HG03060 (cell line): ENCODE measurements around the gene SPATA9.

Source experiments
- ATAC-seq: cut with Tn5 transposase; IDR thresholded peaks from one replicate; pipeline ENCODE4 v1.9.1; 2021; ENCODE audit warnings: low read depth, moderate number of reproducible peaks; ENCODE audit not compliant: unreplicated experiment

SPATA9 gene

DNA sequence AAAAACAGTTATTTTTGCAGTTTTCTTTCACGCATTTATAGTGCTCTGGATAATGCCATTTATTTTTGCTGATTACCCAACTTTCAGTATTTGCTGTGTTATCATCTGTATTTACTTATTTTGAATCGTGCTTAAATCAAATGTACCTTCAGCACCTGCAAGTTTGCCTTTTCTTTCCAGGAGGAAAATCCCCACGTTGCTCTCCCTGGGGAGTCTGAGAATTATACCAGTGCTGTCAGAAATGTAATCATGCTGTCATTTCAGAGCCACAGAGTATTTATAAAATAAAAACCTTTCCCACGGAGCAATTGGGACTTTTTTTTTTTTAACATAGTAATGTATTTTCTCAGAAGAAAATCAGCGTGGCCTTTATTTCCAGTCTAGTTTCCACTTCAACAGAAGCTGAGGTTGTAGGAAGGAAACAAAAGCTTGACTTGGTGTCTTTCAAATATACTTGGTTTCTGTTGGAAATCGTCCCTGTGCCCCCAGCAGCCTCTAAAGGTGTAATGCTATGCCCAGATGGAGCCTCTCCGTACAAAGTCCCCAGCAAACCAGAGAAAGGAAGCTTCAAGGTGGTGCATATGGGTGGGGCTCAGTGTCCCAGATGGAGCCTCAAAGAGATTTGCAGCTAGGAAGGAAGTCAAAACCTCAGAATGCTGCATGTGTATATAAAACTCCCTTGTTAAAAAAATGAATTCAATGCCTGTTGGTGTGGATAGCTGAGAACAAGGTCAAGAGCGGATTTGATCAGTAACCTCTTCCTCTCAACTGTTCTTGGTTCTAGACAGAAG, 60.8 kb downstream of the SPATA9 start:
- ATAC-seq, result no peak

DNA sequence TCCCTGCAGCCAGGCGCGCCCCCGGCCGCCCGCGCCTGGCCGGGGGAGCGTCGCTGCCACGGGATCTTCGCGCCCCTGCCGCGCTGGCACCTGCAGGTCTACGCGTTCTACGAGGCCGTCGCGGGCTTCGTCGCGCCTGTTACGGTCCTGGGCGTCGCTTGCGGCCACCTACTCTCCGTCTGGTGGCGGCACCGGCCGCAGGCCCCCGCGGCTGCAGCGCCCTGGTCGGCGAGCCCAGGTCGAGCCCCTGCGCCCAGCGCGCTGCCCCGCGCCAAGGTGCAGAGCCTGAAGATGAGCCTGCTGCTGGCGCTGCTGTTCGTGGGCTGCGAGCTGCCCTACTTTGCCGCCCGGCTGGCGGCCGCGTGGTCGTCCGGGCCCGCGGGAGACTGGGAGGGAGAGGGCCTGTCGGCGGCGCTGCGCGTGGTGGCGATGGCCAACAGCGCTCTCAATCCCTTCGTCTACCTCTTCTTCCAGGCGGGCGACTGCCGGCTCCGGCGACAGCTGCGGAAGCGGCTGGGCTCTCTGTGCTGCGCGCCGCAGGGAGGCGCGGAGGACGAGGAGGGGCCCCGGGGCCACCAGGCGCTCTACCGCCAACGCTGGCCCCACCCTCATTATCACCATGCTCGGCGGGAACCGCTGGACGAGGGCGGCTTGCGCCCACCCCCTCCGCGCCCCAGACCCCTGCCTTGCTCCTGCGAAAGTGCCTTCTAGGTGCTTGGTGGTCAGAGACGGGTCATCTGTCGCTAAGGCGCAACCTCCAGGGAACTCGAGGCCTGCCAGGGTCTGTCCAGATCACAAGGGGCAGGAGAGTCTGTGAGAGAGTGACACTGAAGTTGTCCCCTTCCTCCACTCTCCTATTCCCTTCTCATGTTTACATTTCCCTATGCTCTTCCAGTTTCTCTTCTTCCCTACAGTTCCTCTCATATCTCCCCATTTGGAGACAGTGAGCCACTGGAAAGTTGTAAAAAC, 61.6 kb downstream of the SPATA9 start:
- ATAC-seq, result no peak

- no peak for ATAC-seq
Measured at GRCh38 chr5:95620030-95620869, 62.5 kb downstream of the SPATA9 start, which contains the start of gene GPR150. TSS of gene GPR150 (plus strand) at chr5:95620087. CDS start at chr5:95620276, 189 bp downstream.

GRCh38 chr5:95619514-95620029, 63.2 kb downstream of the SPATA9 start:
- no peak for ATAC-seq

GRCh38 chr5:95619096-95619495, 63.7 kb downstream of the SPATA9 start:
- no peak for ATAC-seq

DNA sequence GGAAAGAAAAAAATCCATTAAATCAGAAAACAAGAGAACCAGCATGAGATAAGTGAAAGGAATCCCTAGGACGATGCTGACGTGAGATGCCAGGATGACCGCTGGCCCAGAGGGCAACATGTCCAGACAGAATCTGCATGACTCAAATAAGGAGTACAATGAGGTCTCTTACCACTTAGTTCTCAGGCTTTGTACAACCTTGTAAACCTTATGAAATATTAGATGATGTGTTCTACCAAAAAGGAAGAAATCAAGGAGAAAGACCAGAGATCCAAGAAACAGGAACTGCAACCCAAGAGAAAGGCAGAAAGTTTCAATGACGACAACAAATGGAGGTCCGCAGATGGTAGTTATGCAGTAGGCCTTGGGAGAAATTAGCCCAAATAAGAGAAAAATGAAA, 65.7 kb downstream of the SPATA9 start:
- no peak for ATAC-seq

DNA sequence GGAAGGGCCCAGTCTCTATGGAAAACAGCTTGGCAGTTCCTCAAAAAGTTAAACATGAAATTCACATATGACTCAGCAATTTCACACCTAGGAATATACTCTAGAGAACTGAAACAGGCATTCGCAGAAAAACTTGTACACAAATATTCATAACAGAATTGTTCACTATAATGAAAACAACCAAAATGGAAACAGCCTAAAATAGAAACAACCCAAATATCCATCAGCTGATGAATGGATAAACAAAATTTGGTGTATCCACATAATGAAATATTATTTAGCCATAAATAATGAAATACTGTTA, 67.7 kb downstream of the SPATA9 start:
- peak; percentile 50 for ATAC-seq

DNA sequence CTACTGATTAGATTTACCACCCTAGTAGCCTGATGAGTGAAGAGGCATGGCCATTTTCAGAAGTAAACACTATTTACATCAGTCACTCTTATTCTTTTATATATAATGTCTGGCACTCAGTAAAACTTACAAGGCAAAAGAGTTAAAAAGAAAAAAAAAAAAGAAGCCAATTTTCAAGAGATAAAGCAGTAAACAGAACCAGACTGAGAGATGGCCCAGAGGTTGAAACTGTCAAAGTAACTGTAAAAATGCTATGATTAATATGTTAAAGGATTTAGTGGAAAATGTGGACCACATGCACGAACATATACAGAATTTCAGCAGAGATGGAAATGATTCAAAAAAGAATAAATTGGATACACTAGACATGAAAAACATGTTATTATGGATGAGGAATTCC, 69.3 kb downstream of the SPATA9 start:
- ATAC-seq, result no peak

DNA sequence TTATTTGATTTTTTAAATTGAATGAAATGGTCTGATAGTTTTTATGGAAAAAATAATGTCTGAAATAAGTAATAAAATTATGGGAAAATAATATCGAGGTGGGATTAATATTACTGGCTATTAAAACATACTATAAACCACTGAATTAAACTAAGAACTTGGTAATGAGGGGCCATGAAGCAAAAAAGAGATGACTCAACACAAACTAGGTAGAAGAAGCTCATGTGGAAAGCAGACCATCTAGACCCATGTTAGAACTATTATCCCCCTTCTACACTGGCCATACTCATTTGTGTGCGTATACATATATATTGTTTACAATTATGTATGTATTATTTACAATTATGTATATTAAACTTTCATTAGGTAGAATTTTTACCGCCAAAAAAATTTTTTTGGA, 71.4 kb downstream of the SPATA9 start:
- ATAC-seq, result no peak

- no peak for ATAC-seq
Measured at GRCh38 chr5:95610546-95610945, 72.2 kb downstream of the SPATA9 start.

DNA sequence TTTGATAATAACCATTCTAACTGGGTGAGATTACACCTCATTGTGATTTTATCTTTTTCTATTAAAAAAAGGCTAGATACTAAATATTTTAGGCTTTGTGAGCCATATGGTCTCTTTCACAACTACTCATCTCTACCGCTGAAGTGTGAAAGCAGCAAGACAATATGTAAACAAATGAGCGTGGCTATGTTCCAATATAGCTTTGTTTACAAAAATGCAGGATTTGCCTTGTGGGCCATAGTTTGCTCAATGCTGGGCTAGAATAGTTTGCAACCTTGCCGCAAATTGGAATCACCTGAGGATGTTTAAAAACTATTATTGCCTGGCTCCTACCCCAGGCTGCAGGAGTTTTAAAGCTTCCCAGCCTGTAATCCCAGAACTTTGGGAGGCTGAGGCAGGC, 73.1 kb downstream of the SPATA9 start:
- ATAC-seq, result no peak
